AG10803 (cell line): ENCODE measurements around the gene FAAP20.

Experiments used
- DNase-seq: peaks from one replicate; pipeline ENCODE4 v3.0.0; 2010; ENCODE audit warnings: low read depth
- H3K4me3 ChIP-seq: 2 replicates; pipeline ENCODE4 v1.5.1; 2011; ENCODE audit warnings: mild to moderate bottlenecking, low read length, control low read depth
- TF ChIP-seq, protein P1 (sequence below): conservative IDR thresholded peaks from 2 replicates; pipeline ENCODE4 v1.5.1; 2011; ENCODE audit warnings: mild to moderate bottlenecking, low read length, control low read depth, inconsistent platforms

The FAAP20 gene

DNA sequence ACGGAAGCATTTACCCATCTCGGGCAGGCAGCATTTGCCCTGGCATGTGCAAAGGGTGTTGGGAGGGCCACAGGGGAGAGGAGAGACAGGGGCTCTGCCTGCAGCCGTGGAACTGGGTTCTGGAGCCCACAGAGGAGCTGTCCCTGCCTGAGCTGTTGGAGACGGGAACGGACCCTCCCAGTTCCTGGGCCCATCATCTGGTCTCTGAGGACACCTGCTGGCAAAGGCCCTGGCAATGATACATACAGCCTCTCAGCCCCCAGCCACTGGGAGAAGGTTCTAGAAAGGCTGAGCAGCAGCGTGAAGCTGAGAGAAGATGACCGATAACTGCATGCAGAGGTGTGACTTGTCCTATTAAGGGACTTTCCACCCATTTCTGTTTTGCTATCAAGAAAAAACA, 31.4 kb downstream of the FAAP20 start:
- no peak overlapping the region for H3K4me3 ChIP-seq
- no peak for DNase-seq
- TF ChIP-seq, protein P1, sequence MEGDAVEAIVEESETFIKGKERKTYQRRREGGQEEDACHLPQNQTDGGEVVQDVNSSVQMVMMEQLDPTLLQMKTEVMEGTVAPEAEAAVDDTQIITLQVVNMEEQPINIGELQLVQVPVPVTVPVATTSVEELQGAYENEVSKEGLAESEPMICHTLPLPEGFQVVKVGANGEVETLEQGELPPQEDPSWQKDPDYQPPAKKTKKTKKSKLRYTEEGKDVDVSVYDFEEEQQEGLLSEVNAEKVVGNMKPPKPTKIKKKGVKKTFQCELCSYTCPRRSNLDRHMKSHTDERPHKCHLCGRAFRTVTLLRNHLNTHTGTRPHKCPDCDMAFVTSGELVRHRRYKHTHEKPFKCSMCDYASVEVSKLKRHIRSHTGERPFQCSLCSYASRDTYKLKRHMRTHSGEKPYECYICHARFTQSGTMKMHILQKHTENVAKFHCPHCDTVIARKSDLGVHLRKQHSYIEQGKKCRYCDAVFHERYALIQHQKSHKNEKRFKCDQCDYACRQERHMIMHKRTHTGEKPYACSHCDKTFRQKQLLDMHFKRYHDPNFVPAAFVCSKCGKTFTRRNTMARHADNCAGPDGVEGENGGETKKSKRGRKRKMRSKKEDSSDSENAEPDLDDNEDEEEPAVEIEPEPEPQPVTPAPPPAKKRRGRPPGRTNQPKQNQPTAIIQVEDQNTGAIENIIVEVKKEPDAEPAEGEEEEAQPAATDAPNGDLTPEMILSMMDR, result no peak

DNA sequence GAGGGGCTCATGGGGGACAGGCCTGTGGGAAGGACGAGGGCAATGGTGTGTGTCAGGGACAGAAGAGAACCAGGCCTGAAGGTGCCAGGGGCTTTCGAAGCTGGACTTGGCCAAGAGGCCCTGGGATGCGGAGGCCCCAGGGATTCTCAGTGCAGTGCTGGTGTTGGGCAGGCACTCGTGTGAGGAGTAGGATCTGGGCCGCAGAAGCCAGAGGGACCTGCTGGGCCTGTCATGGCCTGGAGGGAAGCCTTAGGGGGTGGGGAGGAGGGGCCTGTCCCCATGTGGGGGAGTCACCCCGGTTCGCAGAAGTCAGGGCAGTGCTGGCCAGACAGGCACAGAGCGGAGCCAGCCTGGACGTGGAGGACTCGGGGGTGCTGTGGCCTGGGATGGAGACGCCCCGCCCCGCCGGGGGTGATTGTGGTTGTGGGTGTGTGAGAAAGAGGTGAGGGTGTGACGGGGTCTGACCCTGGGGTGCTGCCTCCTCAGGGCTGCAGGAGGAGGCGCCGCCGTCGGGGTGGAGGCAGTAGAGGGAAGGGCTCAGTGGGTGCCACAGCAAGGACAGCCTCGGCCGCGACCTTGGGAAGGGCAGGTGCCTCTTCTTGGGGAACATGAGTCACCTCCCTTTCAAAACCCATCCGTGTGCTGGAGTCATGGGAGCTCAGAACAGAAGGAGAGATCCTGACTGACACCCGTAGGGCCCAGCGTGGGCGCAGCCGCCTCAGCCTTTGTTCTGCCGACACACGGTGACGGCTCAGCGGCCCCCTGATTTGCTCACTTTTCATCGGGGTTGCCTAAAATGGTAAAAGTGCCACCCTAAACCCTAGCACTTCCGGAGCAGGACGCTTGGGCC, 33.9 kb downstream of the FAAP20 start:
- DNase-seq, result no peak
- no peak overlapping the region for H3K4me3 ChIP-seq
- TF ChIP-seq, protein P1, result no peak

DNA sequence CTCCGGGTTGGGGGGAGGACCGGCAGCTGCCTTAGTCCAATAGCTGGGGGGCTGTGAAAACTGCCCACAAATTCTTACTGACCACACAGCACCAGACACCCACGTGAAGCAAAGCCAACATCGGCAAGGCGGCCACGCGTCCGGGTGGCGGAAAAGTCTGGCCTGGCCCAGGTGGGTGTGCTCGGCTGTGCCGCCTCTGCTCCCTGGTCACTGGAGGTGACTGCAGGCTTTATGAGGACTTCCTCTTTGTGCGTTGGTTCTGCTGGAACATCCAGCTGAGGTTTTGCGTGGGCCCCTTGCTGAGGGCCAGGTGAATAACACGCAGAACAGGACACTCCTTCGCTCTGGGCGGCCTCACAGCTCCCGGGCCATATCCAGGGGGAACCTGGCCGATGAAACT, 35.4 kb downstream of the FAAP20 start:
- TF ChIP-seq, protein P1, result no peak
- H3K4me3 ChIP-seq, result no peak overlapping the region
- DNase-seq, result no peak

DNA sequence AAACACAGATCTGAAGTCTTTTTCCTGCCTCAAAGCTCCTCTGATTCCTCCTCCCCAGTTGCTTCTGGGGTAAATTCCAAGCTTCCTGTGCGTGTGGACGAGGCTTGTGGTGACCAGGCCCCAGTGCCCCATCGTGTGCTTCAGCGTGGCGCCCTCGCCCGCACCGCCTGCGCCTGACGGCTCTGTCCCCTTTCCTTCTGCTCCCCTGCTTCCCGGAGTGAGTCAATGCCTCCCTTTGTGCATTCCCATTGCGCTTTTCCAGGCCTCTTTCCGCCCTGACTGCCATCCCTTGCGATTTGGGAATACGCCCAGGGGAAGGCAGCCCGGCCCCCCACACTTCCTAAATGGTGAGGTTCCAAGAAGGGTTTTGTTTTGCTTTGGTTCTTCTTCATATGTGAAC, 36.3 kb downstream of the FAAP20 start:
- H3K4me3 ChIP-seq, result no peak overlapping the region
- no peak for DNase-seq
- TF ChIP-seq, protein P1, result no peak

DNA sequence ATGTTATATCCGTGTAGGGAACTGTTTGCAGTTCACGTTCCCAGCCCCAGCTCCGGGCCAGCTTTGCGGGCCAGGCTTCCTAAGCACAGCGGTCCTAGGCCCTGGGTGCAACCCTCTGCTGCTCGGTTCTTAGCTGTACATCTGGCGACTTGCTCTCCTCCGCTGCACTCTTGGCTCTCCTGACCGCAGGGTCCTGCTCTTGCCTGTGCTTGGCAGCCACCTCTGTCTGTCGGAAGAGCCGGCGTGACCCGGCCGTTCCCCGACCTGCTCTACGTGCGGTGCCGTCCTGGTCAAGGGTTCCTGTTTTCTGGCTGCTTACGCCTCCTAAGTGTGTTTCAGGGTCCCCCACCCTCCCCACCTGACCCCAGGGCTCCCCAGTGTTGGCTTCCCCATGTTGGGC, 36.7 kb downstream of the FAAP20 start:
- DNase-seq, result no peak
- TF ChIP-seq, protein P1, result no peak
- H3K4me3 ChIP-seq, result no peak overlapping the region

DNA sequence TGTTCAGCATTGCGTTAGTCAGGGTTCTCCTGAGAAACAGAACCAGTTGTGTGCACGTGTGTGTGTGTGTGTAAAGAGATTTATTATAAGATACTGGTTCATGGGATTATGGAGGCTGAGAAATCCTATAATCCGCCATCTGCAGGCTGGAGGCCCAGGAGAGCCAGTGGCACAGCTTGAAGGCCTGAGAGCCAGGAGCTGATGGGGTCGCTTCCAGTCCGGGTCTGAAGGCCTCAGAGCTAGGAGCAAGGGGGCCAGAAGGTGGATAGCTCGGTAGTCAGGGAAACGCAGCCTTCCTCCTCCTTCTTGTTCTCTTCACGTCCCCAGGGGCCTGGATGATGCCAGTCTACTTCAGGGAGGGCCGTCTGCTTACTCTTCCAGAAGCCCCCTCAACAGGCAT, 37.7 kb downstream of the FAAP20 start:
- H3K4me3 ChIP-seq, result no peak overlapping the region
- TF ChIP-seq, protein P1, result no peak
- no peak for DNase-seq

DNA sequence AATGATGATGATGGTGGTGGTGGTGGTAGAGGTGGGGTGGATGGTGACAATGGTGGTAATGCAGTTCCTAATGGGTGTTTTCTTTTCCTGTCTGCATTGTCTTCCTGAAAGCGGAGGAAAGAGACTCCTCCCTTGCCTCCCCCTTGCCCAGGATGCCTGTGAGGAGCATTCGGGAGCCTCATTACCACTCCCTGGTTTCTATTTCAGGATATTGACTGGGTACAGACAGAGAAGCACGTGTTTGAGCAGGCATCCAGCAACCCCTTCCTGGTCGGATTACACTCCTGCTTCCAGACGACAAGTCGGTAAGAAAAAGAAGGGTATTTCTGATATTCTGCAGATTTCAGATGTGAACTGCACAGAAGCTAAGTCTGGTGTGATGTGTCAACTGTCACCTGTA, 38.8 kb downstream of the FAAP20 start:
- H3K4me3 ChIP-seq, result no peak overlapping the region
- DNase-seq, result no peak
- TF ChIP-seq, protein P1, result no peak
